AG09309 (cell line): ENCODE results near the gene TTLL11.

Source experiments
- DNase-seq: peaks from one replicate; pipeline ENCODE4 v3.0.0-alpha.2; 2010; ENCODE audit warnings: low read depth
- H3K4me3 ChIP-seq: 2 replicates; pipeline ENCODE4 v1.5.1; 2011; ENCODE audit warnings: mild to moderate bottlenecking, low read depth, low read length, moderate library complexity; ENCODE audit not compliant: control insufficient read depth
- TF ChIP-seq, protein P1 (sequence below): IDR thresholded peaks from 2 replicates; pipeline ENCODE4 v1.5.1; 2011; ENCODE audit warnings: mild to moderate bottlenecking, low read depth, low read length, inconsistent platforms; ENCODE audit not compliant: insufficient read depth, control insufficient read depth; ENCODE audit errors: missing control alignments

TTLL11 gene

DNA sequence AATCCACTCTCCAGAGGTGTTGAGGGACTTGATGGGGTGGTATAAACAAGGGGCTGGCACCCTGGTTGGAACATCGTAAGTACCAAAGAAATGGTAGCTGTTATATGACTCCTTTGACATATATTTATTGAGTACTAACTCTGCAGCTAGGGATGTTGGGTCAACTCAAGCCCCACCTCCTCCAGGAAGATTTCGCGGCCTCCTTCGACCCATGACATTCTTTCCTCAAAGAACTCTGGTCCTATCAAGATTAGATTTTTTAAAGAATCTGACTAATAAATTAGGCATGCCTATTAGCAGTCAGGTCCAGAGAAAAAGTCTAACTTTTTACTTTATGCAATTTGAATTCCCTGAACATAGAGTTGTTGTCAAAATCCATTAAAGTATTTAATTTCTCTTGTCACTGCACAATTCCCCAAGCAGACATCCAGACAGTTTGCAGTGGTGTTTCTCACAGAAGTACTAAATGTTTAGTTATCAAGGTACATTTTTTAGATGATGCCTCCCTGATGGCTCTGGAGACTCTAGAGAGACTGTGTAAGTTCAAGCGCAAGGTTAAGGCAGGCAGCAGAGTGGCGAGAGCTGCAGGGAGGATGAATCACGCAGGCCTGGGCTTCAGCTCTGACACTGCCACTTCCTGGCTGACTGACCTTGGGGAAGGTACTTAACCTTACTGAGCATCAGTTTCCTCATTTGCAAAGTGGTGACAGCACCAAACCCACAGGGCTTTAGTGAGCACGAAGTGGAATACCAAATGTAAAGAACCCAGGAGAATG is 209.6 kb downstream of the TTLL11 start:
- TF ChIP-seq, protein P1, sequence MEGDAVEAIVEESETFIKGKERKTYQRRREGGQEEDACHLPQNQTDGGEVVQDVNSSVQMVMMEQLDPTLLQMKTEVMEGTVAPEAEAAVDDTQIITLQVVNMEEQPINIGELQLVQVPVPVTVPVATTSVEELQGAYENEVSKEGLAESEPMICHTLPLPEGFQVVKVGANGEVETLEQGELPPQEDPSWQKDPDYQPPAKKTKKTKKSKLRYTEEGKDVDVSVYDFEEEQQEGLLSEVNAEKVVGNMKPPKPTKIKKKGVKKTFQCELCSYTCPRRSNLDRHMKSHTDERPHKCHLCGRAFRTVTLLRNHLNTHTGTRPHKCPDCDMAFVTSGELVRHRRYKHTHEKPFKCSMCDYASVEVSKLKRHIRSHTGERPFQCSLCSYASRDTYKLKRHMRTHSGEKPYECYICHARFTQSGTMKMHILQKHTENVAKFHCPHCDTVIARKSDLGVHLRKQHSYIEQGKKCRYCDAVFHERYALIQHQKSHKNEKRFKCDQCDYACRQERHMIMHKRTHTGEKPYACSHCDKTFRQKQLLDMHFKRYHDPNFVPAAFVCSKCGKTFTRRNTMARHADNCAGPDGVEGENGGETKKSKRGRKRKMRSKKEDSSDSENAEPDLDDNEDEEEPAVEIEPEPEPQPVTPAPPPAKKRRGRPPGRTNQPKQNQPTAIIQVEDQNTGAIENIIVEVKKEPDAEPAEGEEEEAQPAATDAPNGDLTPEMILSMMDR = no peak
- no peak overlapping the region for H3K4me3 ChIP-seq
- DNase-seq = no peak

DNA sequence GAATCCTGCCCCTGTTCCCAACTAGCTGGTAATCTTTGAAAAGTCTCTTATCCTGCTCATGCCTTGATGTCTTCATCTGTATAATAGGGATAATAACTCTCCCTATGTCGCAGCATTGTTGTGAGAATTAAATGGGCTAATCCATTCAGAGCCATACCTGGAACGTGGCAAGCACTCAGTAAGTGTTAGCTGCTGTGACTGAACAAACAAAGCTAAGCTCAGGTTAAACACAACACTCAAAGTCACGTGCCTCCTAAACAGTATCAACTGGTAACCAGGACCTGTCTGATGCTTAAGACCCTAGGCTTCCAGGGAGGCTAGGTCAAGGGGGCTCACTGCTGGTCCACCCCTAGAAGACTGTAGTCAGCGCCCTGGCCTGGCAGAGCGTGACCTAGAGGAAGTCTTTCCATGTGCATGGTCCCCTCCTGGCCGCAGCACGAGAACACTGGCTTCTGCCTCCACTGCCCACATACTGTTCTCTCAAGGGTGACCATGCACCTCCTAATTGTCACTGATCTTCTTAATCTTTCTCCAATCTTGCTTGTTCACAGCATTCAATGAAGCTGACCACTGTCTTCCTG is 211.1 kb downstream of the TTLL11 start:
- H3K4me3 ChIP-seq = no peak overlapping the region
- TF ChIP-seq, protein P1 = no peak

DNA sequence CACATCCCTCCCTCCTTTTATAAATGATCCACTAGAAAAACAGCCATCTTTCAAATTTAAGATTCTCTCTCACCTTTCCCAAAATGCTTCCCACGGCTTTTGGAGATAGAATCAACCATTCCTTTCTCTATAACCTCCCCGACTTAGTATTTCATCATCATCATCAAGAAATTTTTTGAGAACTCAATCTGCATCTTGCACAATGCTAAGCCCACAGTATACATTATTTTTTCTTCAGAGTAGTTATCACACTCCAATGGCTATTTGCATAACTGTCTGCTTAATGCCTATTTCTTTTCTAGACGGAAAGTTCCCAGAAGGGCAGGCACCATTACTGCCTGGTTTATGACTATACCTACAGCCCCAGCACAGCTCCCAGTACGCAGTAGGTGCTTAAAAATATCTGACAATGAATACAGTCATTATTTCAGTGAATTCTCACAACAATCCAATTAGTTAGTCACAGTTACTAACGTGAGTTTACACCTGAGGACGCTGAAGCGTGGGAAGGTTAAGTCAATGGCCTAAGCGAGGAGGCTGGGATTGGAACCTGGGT is 212.7 kb downstream of the TTLL11 start:
- TF ChIP-seq, protein P1 = no peak
- H3K4me3 ChIP-seq = no peak overlapping the region
- DNase-seq = no peak

More for the DNA sequence above, 211.1 kb downstream of the TTLL11 start:
- DNase-seq = no peak

DNA sequence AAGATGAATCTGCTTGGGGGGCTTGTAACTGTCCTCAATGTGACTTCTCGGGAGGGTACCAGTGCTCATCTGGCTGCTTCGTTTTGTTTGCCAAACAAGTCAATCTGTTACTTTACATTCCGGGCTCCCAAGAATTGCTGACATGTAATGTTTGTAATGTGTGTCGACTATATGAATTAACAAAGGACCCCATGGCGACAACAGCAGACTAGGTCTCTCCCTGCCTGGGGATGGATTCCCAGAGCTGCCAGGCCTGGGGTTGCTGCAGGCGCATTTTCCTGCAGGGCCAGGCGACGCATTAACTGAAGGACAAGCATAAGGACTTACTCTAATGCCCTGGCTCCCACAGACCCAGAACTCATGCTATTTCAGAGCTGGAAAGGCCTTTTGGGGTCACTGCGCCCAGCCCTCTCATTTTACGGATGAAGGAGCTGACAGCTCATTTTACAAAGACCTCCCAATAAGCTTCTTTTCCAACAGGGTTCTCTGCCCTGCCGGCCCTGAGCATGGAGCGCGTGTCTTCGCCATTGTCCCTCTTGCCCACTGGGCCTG is 214.8 kb downstream of the TTLL11 start:
- DNase-seq = no peak
- H3K4me3 ChIP-seq = no peak overlapping the region
- TF ChIP-seq, protein P1 = no peak

DNA sequence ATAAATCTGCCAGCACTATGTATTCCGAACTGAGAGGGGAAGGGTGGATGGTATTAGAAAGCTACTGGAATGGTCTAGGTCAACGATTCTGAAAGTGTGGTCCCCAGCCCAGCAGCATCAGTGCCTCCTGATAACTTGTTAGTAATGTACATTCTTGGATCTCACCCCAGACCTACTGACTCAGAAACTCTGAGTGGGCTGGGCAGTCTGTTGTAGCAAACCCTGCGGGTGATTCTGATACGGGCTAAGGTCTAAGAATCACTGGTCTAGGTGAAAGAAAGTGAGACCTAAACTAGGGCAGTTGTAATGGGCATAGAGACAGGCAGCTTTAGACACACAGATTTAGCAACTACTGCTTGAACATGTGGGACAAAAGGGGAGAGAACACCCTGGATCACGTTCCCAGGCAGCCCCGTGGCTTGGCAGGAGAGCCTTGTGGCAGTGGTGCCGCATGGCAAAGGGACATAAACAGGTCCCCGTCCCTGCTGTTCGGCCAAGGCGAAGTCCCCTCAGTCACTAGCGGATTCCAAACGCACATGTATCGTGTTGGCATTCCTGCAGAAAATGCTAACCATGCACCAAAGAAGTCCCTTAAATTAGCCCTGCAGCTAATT is 216.3 kb downstream of the TTLL11 start:
- no peak overlapping the region for H3K4me3 ChIP-seq
- DNase-seq = peak; percentile 33
- TF ChIP-seq, protein P1 = no peak

DNA sequence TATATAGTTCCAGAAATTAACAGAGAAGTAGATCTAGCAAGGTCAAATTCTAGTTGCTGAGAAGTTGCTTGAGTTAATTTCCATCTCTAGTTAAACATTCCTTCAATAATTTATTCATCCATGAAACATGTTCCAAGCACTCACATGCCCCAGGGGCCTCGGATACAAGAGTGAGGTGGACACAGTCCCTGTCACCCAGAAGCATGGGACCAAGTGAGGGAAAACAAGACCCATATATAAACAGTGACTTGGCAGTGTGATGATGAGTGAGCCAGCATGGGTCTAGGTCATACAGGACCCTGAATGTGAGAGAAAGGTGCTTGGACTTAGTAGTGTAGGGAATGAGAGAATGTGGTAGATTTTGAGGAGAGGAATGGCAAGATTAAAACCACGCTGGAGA is 216.9 kb downstream of the TTLL11 start:
- TF ChIP-seq, protein P1 = no peak
- DNase-seq = no peak
- H3K4me3 ChIP-seq = no peak overlapping the region
